HG03460 (cell line): ENCODE data around the gene RUNX2.
"Not testable (repeated sequence)": the region's sequence is repeated elsewhere in the genome, so short reads cannot be mapped to it uniquely, and the experiment has no call there.

Source experiments
- ATAC-seq: cut with Tn5 transposase; IDR thresholded peaks from one replicate; pipeline ENCODE4 v1.9.1; 2021; ENCODE audit not compliant: unreplicated experiment

The RUNX2 gene

GRCh38 chr6:45327956-45328522, at the start of gene RUNX2:
Gene RUNX2, plus strand, starts transcription at chr6:45328330. Its CDS starts 397 bp downstream, at chr6:45328727.
- ATAC-seq = no peak

- no peak for ATAC-seq
Measured at GRCh38 chr6:45278367-45278766, 49.8 kb upstream of the RUNX2 start.

- not testable (repeated sequence) for ATAC-seq
Measured at GRCh38 chr6:45286707-45287106, 41.4 kb upstream of the RUNX2 start.

- ATAC-seq = no peak
Measured at GRCh38 chr6:45289751-45290514, 38.2 kb upstream of the RUNX2 start.

- no peak for ATAC-seq
Measured at GRCh38 chr6:45293306-45293705, 34.8 kb upstream of the RUNX2 start.

- ATAC-seq = not testable (repeated sequence)
Measured at GRCh38 chr6:45294065-45294701, 33.9 kb upstream of the RUNX2 start.

GRCh38 chr6:45297320-45297719, 30.8 kb upstream of the RUNX2 start:
- ATAC-seq = no peak

- no peak for ATAC-seq
Measured at GRCh38 chr6:45299096-45299581, 29.0 kb upstream of the RUNX2 start.

- no peak for ATAC-seq
Measured at GRCh38 chr6:45300736-45301135, 27.4 kb upstream of the RUNX2 start.

- ATAC-seq = no peak
Measured at GRCh38 chr6:45301348-45302142, 26.6 kb upstream of the RUNX2 start.

GRCh38 chr6:45302832-45303231, 25.3 kb upstream of the RUNX2 start:
- ATAC-seq = no peak

GRCh38 chr6:45305546-45305945, 22.6 kb upstream of the RUNX2 start:
- ATAC-seq = no peak

GRCh38 chr6:45310118-45310788, 17.9 kb upstream of the RUNX2 start:
- no peak for ATAC-seq

- no peak for ATAC-seq
Measured at GRCh38 chr6:45314146-45314545, 14.0 kb upstream of the RUNX2 start.

GRCh38 chr6:45320349-45320748, 7.8 kb upstream of the RUNX2 start:
- no peak for ATAC-seq

- no peak for ATAC-seq
Measured at GRCh38 chr6:45323656-45324224, 4.4 kb upstream of the RUNX2 start.

- no peak for ATAC-seq
Measured at GRCh38 chr6:45326698-45327417, 1.3 kb upstream of the RUNX2 start.

- no peak for ATAC-seq
Measured at GRCh38 chr6:45328523-45328922, 393 bp downstream of the RUNX2 start.

GRCh38 chr6:45344900-45345299, 16.8 kb downstream of the RUNX2 start:
- ATAC-seq = no peak
